ENCODE results near the gene ASPSCR1.

ASPSCR1 gene

GRCh38 chr17:81977211-81977808, at the start of gene ASPSCR1:
TSS of gene ASPSCR1 (plus strand) at chr17:81977629. CDS start at chr17:81977647, 18 bp downstream.
- DNase-seq (ENCODE audit: low spot score) = peak; percentile 96

- DNase-seq (ENCODE audit: low spot score) = peak; percentile 96
These were observed 49.5 kb upstream of the ASPSCR1 start, which contains the start of gene MAFG for GRCh38 chr17:81927653-81928543. TSS of gene MAFG (minus strand) at chr17:81927735. CDS start at chr17:81923185, 4,550 bp downstream.

- no peak for DNase-seq (ENCODE audit: low spot score)
These were observed 48.7 kb upstream of the ASPSCR1 start for GRCh38 chr17:81928544-81929252.

GRCh38 chr17:81929253-81930141, 47.9 kb upstream of the ASPSCR1 start:
- no peak for DNase-seq (ENCODE audit: low spot score)

GRCh38 chr17:81930142-81931125, 47.0 kb upstream of the ASPSCR1 start:
- no peak for DNase-seq (ENCODE audit: low spot score)

GRCh38 chr17:81931189-81931556, 46.3 kb upstream of the ASPSCR1 start:
- no peak for DNase-seq (ENCODE audit: low spot score)

GRCh38 chr17:81931557-81932332, 45.7 kb upstream of the ASPSCR1 start:
- DNase-seq (ENCODE audit: low spot score) = no peak

- DNase-seq (ENCODE audit: low spot score) = no peak
These were observed 45.0 kb upstream of the ASPSCR1 start for GRCh38 chr17:81932333-81932983.

- DNase-seq (ENCODE audit: low spot score) = no peak
These were observed 44.2 kb upstream of the ASPSCR1 start for GRCh38 chr17:81933178-81933699.

GRCh38 chr17:81934098-81934757, 43.2 kb upstream of the ASPSCR1 start:
- no peak for DNase-seq (ENCODE audit: low spot score)

GRCh38 chr17:81934850-81935708, 42.4 kb upstream of the ASPSCR1 start:
- no peak for DNase-seq (ENCODE audit: low spot score)

GRCh38 chr17:81935709-81936084, 41.7 kb upstream of the ASPSCR1 start:
- no peak for DNase-seq (ENCODE audit: low spot score)

GRCh38 chr17:81939218-81939617, 38.2 kb upstream of the ASPSCR1 start:
- no peak for DNase-seq (ENCODE audit: low spot score)

- peak; percentile 42 for DNase-seq (ENCODE audit: low spot score)
These were observed 37.5 kb upstream of the ASPSCR1 start for GRCh38 chr17:81939881-81940385.

- no peak for DNase-seq (ENCODE audit: low spot score)
These were observed 36.6 kb upstream of the ASPSCR1 start for GRCh38 chr17:81940538-81941483.
